Psoas muscle (tissue), 8 donors: ENCODE data around the gene PDE11A. TPM values are rescaled to one million over a fixed set of nuclear protein-coding genes. Genes with fewer than 3 reads are reported as not detected.

Source experiments
- ATAC-seq, 4 donors: fragments of 200-7000 bp; cut with Tn5 transposase; one replicate each; pipeline ENCODE4 v1.9.1; 2020; ENCODE audit warnings: moderate library complexity in 3 of 4, mild to moderate bottlenecking in 2 of 4
- DNase-seq, 2 donors: peaks; one replicate each; pipeline ENCODE4 v3.0.0-alpha.2; 2020
- H3K27ac ChIP-seq: fragments of 200-600 bp; one replicate; pipeline ENCODE4 v1.8.0; 2022
- H3K27me3 ChIP-seq, 3 donors: fragments of 200-600 bp in 1 of 3; one replicate each; pipeline versions ENCODE4 v1.6.1 to v1.8.0; 2013 to 2022; ENCODE audit warnings: low read length in 2 of 3, mild to moderate bottlenecking in 2 of 3, moderate library complexity in 1 of 3; ENCODE audit not compliant: insufficient read depth in 3 of 3
- H3K36me3 ChIP-seq, 2 donors: fragments of 200-600 bp in 1 of 2; one replicate each; pipeline versions ENCODE4 v1.6.1 to v1.8.0; 2013 to 2022; ENCODE audit warnings: low read depth in 1 of 2, mild to moderate bottlenecking in 1 of 2, moderate library complexity in 1 of 2; ENCODE audit not compliant: insufficient read depth in 1 of 2
- H3K4me1 ChIP-seq: fragments of 200-600 bp; one replicate; pipeline ENCODE4 v1.8.0; 2022
- H3K4me3 ChIP-seq: fragments of 200-600 bp; one replicate; pipeline ENCODE4 v1.8.0; 2022; ENCODE audit warnings: mild to moderate bottlenecking
- H3K9me3 ChIP-seq: fragments of 200-600 bp; one replicate; pipeline ENCODE4 v1.8.0; 2022
- WGBS, 3 donors: extraction: QIAGEN DNeasy Blood & Tissue Kit; methylation state at CpG; one replicate each; pipeline versions ENCODE4 v1.1.6 to v1.1.7; 2013; 5-methylcytosine and 5-hydroxymethylcytosine counted together
- intact Hi-C, 2 donors: fragments of 100-400 bp; cut with DNase I; formaldehyde crosslinking; loops; one replicate each; pipeline versions ENCODE4 v1.11.0 to v1.14.2; 2022
- polyA plus RNA-seq, 3 donors: library from polyadenylated mRNA; stranded (reverse); fragments of 200-250 nt; gene quantifications; one replicate each; pipeline ENCODE4 v1.2.3, GENCODE V29; 2013
- total RNA-seq, 4 donors: library from RNA; stranded (reverse); fragmentation: NEBNext Ultra II Directional in 2 of 4; extraction: Animal tissue kit (Norgen Biotek cat#: 25700) in 2 of 4; gene quantifications; one replicate each; pipeline versions ENCODE4 v1.2.1 to v1.2.4, GENCODE V29; 2021 to 2023
- TF ChIP-seq, protein P1 (sequence below): fragments of 200-600 bp; IDR thresholded peaks from one replicate; pipeline ENCODE4 v1.8.0; 2022; ENCODE audit warnings: antibody characterized with exemption
- donor health status: healthy with polysubstance abuse.
- donor health status: DM: no; HTN: no; CAD: no; lungs with moderate emphysema.
- donor health status: Bipolar disorder and iron deficiency.
- donor health status: healthy.
- donor health status: DM: yes; HTN: yes; CAD: no.
- donor health status: DM: no; HTN: no; CAD: no.
- donor health status: DM: no; HTN: no; CAD: no.
- donor health status: DM: yes; HTN: yes; CAD: no.

The PDE11A gene
- total and polyA plus RNA-seq, 7 donors: 0.35 to 39.7 (median 2.3) TPM

DNA sequence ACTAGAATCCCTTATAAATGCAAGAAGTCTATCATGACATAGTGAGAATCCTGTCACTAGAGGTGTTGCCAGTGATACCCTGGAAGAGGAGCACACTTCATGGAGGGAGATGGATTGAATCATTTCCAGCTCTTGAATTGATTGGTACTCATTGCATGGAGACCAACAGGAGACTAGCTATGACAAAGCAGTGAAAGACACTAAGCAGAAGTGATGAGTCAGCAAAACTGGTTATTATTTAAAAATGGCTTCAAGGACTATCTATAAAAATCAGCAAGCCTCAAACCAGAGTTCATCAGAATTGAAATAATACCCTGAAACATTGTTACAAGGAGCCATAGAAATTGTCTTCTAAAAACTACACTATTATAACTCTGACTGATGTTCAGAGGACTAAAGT is 200.3 kb downstream of the PDE11A start:
- no peaks in the 10 kb centered on the region for H3K27me3 ChIP-seq
- no peak for DNase-seq
- H3K9me3 ChIP-seq: no peaks in the 10 kb centered on the region
- intact Hi-C loops: no loop called here
- TF ChIP-seq, protein P1, sequence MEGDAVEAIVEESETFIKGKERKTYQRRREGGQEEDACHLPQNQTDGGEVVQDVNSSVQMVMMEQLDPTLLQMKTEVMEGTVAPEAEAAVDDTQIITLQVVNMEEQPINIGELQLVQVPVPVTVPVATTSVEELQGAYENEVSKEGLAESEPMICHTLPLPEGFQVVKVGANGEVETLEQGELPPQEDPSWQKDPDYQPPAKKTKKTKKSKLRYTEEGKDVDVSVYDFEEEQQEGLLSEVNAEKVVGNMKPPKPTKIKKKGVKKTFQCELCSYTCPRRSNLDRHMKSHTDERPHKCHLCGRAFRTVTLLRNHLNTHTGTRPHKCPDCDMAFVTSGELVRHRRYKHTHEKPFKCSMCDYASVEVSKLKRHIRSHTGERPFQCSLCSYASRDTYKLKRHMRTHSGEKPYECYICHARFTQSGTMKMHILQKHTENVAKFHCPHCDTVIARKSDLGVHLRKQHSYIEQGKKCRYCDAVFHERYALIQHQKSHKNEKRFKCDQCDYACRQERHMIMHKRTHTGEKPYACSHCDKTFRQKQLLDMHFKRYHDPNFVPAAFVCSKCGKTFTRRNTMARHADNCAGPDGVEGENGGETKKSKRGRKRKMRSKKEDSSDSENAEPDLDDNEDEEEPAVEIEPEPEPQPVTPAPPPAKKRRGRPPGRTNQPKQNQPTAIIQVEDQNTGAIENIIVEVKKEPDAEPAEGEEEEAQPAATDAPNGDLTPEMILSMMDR: no peak
- H3K4me1 ChIP-seq: peaks cover 14% of the 10 kb centered on the region
- no peaks in the 10 kb centered on the region for H3K36me3 ChIP-seq
- no peak overlapping the region for H3K4me3 ChIP-seq
- H3K27ac ChIP-seq: no peak overlapping the region
- ATAC-seq: no peak

GRCh38 chr2:177869912-177870311 is 202.7 kb downstream of the PDE11A start:
- intact Hi-C loops: no loop called here
- Histone ChIP-seq H3K27me3 (no peaks in the 10 kb centered on the region), H3K9me3 (no peaks in the 10 kb centered on the region), H3K4me3 (no peak overlapping the region), H3K4me1 (peaks cover 14% of the 10 kb centered on the region), H3K27ac (peak overlapping the region; percentile 54), H3K36me3 (no peaks in the 10 kb centered on the region)
- TF ChIP-seq, protein P1: no peak
- DNase-seq (no peak), ATAC-seq (peak in 3 of 4 donors; percentile 39 to 64 (median 40))
- 19 to 34% (median 24%) methylated on average over 3 of the region's 3 CpGs for WGBS, 3 donors

- Histone ChIP-seq H3K36me3 (no peaks in the 10 kb centered on the region), H3K4me3 (no peak overlapping the region), H3K27ac (peak overlapping the region; percentile 54), H3K4me1 (peaks cover 14% of the 10 kb centered on the region), H3K27me3 (no peaks in the 10 kb centered on the region), H3K9me3 (no peaks in the 10 kb centered on the region)
- intact Hi-C loops: no loop called here
- no peak for DNase-seq
- TF ChIP-seq, protein P1: no peak
- 23 to 28% (median 27%) methylated on average over 3 of the region's 3 CpGs for WGBS, 3 donors
- ATAC-seq: peak in 2 of 4 donors; percentile 53 to 59
Measured at GRCh38 chr2:177869209-177869608, 203.4 kb downstream of the PDE11A start.

GRCh38 chr2:177868806-177869205 is 203.8 kb downstream of the PDE11A start:
- Histone ChIP-seq H3K9me3 (no peaks in the 10 kb centered on the region), H3K27me3 (no peaks in the 10 kb centered on the region), H3K4me1 (peaks cover 14% of the 10 kb centered on the region), H3K36me3 (no peaks in the 10 kb centered on the region), H3K27ac (no peak overlapping the region), H3K4me3 (no peak overlapping the region)
- no peak for DNase-seq
- ATAC-seq: peak in 2 of 4 donors; percentile 63 to 76
- TF ChIP-seq, protein P1: no peak
- intact Hi-C loops: no loop called here

GRCh38 chr2:177857538-177857937 is 215.0 kb downstream of the PDE11A start:
- no peaks in the 10 kb centered on the region for H3K36me3 ChIP-seq
- peaks cover 5% of the 10 kb centered on the region for H3K9me3 ChIP-seq
- no peak for ATAC-seq
- H3K27ac ChIP-seq: no peak overlapping the region
- H3K4me1 ChIP-seq: no peaks in the 10 kb centered on the region
- H3K27me3 ChIP-seq: no peaks in the 10 kb centered on the region
- TF ChIP-seq, protein P1: no peak
- no peak overlapping the region for H3K4me3 ChIP-seq
- 63 to 75% (median 71%) methylated on average over 1 of the region's 1 CpG for WGBS, 3 donors
- intact Hi-C loops: no loop called here
- no peak for DNase-seq
